ENCODE data around the gene SIK3. TPM values are rescaled to one million over a fixed set of nuclear protein-coding genes. Genes with fewer than 3 reads are reported as not detected.

The SIK3 gene
- total RNA-seq, 2 donors from 2014 or later, result 26.2 to 77.6 TPM

DNA sequence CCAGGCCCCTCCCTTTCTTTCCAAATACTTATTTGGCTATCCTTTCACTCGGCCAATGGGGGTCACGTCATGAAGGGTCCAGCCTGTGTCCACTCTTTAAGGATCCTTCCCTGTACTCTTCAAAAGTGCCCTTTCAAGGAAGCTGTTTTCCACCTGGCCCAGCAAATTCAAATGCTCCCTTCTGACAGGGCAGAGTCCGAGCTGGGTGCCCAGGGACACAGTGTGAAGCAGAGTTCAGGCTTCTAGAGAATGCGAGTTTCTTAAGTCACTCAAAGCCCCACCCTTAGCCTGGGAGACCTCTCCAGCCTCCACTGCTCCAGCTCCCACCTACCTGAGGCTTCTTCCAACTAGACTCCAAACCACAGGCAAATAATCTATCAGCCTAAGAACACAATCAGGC lies 255.3 kb downstream of the SIK3 start:
- Histone ChIP-seq H3K27ac (no peak overlapping the region), H3K9me3 (no peaks in the 10 kb centered on the region), H3K4me1 (replicated peaks) (no peaks in the 10 kb centered on the region), H3K4me3 (no peak overlapping the region), H3K27me3 (replicated peaks; ENCODE audit: insufficient read depth) (no peaks in the 10 kb centered on the region), H3K36me3 (no peaks in the 10 kb centered on the region)
- intact Hi-C loops (cut with DNase I), result no loop called here
- DNase-seq (ENCODE audit: low spot score), result no peak
- no peak for TF ChIP-seq POLR2A (IDR thresholded peaks at IDR 0.05)
- no peak for TF ChIP-seq POLR2AphosphoS5 (IDR thresholded peaks at IDR 0.05)
- 85% methylated on average over 4 of the region's 4 CpGs for WGBS

- TF ChIP-seq, protein P1, sequence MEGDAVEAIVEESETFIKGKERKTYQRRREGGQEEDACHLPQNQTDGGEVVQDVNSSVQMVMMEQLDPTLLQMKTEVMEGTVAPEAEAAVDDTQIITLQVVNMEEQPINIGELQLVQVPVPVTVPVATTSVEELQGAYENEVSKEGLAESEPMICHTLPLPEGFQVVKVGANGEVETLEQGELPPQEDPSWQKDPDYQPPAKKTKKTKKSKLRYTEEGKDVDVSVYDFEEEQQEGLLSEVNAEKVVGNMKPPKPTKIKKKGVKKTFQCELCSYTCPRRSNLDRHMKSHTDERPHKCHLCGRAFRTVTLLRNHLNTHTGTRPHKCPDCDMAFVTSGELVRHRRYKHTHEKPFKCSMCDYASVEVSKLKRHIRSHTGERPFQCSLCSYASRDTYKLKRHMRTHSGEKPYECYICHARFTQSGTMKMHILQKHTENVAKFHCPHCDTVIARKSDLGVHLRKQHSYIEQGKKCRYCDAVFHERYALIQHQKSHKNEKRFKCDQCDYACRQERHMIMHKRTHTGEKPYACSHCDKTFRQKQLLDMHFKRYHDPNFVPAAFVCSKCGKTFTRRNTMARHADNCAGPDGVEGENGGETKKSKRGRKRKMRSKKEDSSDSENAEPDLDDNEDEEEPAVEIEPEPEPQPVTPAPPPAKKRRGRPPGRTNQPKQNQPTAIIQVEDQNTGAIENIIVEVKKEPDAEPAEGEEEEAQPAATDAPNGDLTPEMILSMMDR (IDR thresholded peaks at IDR 0.05), result no peak
- TF ChIP-seq POLR2A (IDR thresholded peaks at IDR 0.05), result no peak
- no peak for TF ChIP-seq POLR2AphosphoS5 (IDR thresholded peaks at IDR 0.05)
- WGBS, result 97% methylated on average over 4 of the region's 4 CpGs
- no peaks in the 10 kb centered on the region for H3K27me3 ChIP-seq (replicated peaks; ENCODE audit: insufficient read depth)
- no peaks in the 10 kb centered on the region for H3K4me1 ChIP-seq (replicated peaks)
- intact Hi-C loops (cut with DNase I), result no loop called here
- H3K9me3 ChIP-seq, result no peaks in the 10 kb centered on the region
- H3K27ac ChIP-seq, result no peak overlapping the region
- no peaks in the 10 kb centered on the region for H3K36me3 ChIP-seq
- DNase-seq (ENCODE audit: low spot score), result no peak
- H3K4me3 ChIP-seq, result no peak overlapping the region
These were observed 256.1 kb downstream of the SIK3 start for GRCh38 chr11:116842117-116842516.

DNA sequence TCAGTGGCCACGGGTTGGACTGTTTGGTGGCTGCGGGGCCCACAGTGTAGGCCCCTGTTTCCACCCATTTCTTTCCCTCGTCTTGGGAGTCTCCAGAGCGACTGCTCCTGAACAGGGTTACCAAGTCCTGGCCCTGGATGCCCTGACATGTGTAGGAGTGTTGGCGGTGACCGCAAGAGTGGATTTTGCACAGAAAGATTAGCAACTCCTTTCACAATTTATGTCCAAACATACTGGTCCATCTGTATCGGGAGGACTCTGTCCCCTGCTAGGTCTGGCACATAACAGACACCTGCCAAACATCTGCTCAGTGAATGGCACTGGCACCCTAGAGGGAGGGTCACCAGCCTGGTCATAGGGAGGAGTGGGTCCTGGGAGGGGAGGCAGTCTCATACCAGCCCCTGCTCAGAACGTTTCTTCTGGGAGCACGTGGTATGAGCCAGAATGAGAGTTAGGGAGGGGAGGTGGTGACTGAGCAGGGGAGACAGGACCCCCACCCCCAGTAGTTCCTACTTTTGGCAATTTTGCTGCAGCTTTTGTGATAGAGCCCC lies 257.4 kb downstream of the SIK3 start:
- intact Hi-C loops (cut with DNase I), result no loop called here
- TF ChIP-seq, protein P1 (IDR thresholded peaks at IDR 0.05), result no peak
- TF ChIP-seq POLR2AphosphoS5 (IDR thresholded peaks at IDR 0.05) (no peak), POLR2A (IDR thresholded peaks at IDR 0.05) (no peak)
- Histone ChIP-seq H3K36me3 (no peaks in the 10 kb centered on the region), H3K4me3 (no peak overlapping the region), H3K9me3 (no peaks in the 10 kb centered on the region), H3K27me3 (replicated peaks; ENCODE audit: insufficient read depth) (no peaks in the 10 kb centered on the region), H3K4me1 (replicated peaks) (no peaks in the 10 kb centered on the region), H3K27ac (no peak overlapping the region)
- DNase-seq (ENCODE audit: low spot score), result no peak
- WGBS, result 79% methylated on average over 9 of the region's 9 CpGs

- TF ChIP-seq, protein P1 (IDR thresholded peaks at IDR 0.05), result no peak
- no peak for TF ChIP-seq POLR2A (IDR thresholded peaks at IDR 0.05)
- no peak for TF ChIP-seq POLR2AphosphoS5 (IDR thresholded peaks at IDR 0.05)
- WGBS, result 53% methylated on average over 6 of the region's 6 CpGs
- Histone ChIP-seq H3K27ac (no peak overlapping the region), H3K4me3 (no peak overlapping the region), H3K27me3 (replicated peaks; ENCODE audit: insufficient read depth) (no peaks in the 10 kb centered on the region), H3K36me3 (no peaks in the 10 kb centered on the region), H3K9me3 (no peaks in the 10 kb centered on the region), H3K4me1 (replicated peaks) (no peaks in the 10 kb centered on the region)
- DNase-seq (ENCODE audit: low spot score), result no peak
- intact Hi-C loops (cut with DNase I), result no loop called here
These were observed 257.9 kb downstream of the SIK3 start for GRCh38 chr11:116840224-116840745.

DNA sequence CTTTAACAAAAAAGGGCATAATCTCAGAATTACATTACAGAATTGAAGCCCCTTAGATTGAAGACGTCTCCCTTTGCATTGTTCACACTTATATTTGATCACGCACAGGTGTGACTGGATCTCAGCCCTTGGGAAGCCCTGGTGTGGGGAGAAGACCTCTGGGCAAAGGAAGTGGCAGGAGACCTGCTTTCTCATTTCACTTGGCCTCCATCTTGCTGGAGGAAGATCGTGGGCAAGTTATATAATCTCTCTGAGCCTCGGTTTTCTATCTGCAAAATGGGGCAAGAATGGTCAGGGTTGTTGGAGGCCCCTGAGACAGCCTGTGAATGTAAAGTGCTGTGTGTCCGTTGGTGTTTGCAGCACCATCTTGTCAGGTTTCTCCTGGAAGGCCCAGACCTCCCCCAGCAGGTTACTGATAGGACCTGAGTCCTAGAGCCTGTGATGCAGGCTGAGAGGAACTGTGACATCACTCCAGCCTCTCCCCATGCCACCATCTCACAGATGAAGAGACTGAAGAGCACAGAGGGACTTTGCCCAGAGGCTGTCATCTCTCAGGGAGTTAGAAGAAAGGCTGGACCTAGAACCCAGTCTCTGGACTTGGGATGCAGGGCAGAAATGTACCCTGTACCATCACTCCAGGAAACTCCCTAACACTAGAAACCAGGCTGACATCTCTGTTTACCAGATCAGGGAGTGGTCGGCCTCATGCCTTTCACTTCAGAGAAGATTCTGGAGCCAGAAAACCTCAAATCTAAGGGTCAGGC lies 259.7 kb downstream of the SIK3 start:
- DNase-seq (ENCODE audit: low spot score), result no peak
- Histone ChIP-seq H3K27ac (no peak overlapping the region), H3K9me3 (no peaks in the 10 kb centered on the region), H3K36me3 (no peaks in the 10 kb centered on the region), H3K4me3 (no peak overlapping the region), H3K27me3 (replicated peaks; ENCODE audit: insufficient read depth) (no peaks in the 10 kb centered on the region), H3K4me1 (replicated peaks) (no peaks in the 10 kb centered on the region)
- WGBS, result 92% methylated on average over 6 of the region's 6 CpGs
- intact Hi-C loops (cut with DNase I), result no loop called here
- TF ChIP-seq POLR2AphosphoS5 (IDR thresholded peaks at IDR 0.05), result no peak
- TF ChIP-seq, protein P1 (IDR thresholded peaks at IDR 0.05), result no peak
- no peak for TF ChIP-seq POLR2A (IDR thresholded peaks at IDR 0.05)

All from prostate gland (tissue), 2 donors.